Measurements from ENCODE around the gene C11orf91. TPM values are rescaled to one million over a fixed set of nuclear protein-coding genes. Genes with fewer than 3 reads are reported as not detected.

C11orf91 gene
- total RNA-seq, 1 donor from 2014 or later: not detected

Other genes with a start within 250 kb of the C11orf91 start
- 789 TPM for gene CD59, start 35.6 kb upstream of the C11orf91 start, total RNA-seq
- 49.8 TPM for gene FBXO3, start 73.7 kb upstream of the C11orf91 start, total RNA-seq
- gene LMO2, start 191.2 kb upstream of the C11orf91 start, total RNA-seq: 8.4 TPM